ENCODE measurements around the gene CIRBP. TPM values are rescaled to one million over a fixed set of nuclear protein-coding genes. Genes with fewer than 3 reads are reported as not detected.
A peak's percentile ranks its signal among the peaks of the same experiment; 100 is the strongest.

CIRBP gene
- total and polyA plus RNA-seq, 4 donors: 41.1 to 135 (median 96.9) TPM

DNA sequence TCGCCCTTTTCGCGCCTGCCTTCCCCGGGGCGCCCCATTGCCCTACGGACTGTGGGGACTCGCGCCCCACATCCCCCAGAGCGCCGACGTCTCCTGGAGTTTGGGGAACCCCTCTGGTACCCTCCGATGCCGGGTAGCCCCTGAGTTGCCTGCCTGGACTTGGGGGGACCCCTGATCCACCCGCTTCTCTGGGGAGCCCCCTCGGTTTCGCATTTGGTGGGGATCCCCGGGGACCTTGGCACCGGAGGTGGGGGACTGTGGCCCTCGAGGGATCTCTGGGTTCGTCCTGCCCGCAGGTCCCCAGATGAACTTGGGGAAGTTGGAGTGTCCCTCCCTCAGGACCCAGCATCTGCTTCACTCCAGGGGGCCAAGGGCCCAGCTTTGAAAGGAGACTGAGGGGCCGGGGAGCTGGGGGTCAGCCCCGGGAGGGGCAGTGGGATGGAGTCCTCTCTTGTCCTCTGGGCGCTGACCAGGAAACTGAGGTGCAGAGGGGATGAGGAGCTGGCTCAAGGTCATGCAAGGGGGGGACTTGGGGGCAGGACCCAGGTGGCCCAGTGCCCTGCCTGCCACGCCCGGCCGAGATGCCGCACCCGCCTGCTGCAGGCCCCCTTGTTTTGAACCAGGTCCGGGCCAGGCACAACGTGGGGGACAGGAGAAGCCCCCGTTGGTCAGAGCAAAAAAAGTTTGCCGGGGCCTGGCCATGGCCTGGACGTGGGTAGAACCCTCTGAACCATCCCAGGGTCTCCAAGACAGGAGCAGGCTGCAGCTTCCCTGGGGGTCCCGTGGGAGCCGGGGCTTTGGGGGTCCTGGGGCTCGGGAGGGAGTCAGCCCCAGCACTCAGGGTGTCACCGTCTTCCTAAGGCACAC lies 17.6 kb downstream of the CIRBP start:
- Histone ChIP-seq H3K4me1 (ENCODE audit: control insufficient read depth in 4 of 4, insufficient read depth in 4 of 4, low read length in 3 of 4) (peaks cover 20 to 64% (median 42%) of the 10 kb centered on the region in 4 donors), H3K9ac (ENCODE audit: low read depth in 1 of 2, low read length in 2 of 2) (no peak overlapping the region), H3K27me3 (ENCODE audit: control insufficient read depth in 4 of 4, insufficient read depth in 4 of 4, low read length in 3 of 4) (no peaks in the 10 kb centered on the region), H3K27ac (ENCODE audit: low read depth in 1 of 2, low read length in 2 of 2) (no peak overlapping the region), H3K9me3 (ENCODE audit: control insufficient read depth in 4 of 4, low read length in 3 of 4) (no peaks in the 10 kb centered on the region), H3K36me3 (ENCODE audit: control insufficient read depth in 4 of 4, insufficient read depth in 3 of 4, low read depth in 1 of 4, low read length in 3 of 4) (no peaks in the 10 kb centered on the region), H3K4me3 (ENCODE audit: low read depth in 1 of 3, low read length in 3 of 3) (peak overlapping the region in 2 of 3 donors; percentile 2 to 73)
- 55% methylated on average over 38 of the region's 38 CpGs for WGBS
- TF ChIP-seq, protein P1, sequence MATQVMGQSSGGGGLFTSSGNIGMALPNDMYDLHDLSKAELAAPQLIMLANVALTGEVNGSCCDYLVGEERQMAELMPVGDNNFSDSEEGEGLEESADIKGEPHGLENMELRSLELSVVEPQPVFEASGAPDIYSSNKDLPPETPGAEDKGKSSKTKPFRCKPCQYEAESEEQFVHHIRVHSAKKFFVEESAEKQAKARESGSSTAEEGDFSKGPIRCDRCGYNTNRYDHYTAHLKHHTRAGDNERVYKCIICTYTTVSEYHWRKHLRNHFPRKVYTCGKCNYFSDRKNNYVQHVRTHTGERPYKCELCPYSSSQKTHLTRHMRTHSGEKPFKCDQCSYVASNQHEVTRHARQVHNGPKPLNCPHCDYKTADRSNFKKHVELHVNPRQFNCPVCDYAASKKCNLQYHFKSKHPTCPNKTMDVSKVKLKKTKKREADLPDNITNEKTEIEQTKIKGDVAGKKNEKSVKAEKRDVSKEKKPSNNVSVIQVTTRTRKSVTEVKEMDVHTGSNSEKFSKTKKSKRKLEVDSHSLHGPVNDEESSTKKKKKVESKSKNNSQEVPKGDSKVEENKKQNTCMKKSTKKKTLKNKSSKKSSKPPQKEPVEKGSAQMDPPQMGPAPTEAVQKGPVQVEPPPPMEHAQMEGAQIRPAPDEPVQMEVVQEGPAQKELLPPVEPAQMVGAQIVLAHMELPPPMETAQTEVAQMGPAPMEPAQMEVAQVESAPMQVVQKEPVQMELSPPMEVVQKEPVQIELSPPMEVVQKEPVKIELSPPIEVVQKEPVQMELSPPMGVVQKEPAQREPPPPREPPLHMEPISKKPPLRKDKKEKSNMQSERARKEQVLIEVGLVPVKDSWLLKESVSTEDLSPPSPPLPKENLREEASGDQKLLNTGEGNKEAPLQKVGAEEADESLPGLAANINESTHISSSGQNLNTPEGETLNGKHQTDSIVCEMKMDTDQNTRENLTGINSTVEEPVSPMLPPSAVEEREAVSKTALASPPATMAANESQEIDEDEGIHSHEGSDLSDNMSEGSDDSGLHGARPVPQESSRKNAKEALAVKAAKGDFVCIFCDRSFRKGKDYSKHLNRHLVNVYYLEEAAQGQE (IDR thresholded peaks at IDR 0.05): no peak
- TF ChIP-seq NR2F2 (IDR thresholded peaks at IDR 0.05) (no peak), EGR1 (IDR thresholded peaks at IDR 0.05; ENCODE audit: low read depth in 2 of 2) (no peak), TAF1 (conservative IDR thresholded peaks at IDR 0.05) (no peak), RAD21 (IDR thresholded peaks at IDR 0.05) (no peak), HNF4A (conservative IDR thresholded peaks at IDR 0.05) (no peak), SP1 (IDR thresholded peaks at IDR 0.05) (no peak), FOXA1 (IDR thresholded peaks at IDR 0.05) (no peak), JUND (IDR thresholded peaks at IDR 0.05) (no peak), HNF4G (IDR thresholded peaks at IDR 0.05) (no peak), FOXA2 (IDR thresholded peaks at IDR 0.05) (no peak), RXRA (IDR thresholded peaks at IDR 0.05) (no peak), GABPA (IDR thresholded peaks at IDR 0.05 in 1 of 2, conservative IDR thresholded peaks at IDR 0.05 in 1 of 2) (no peak)
- TF ChIP-seq, protein P2, sequence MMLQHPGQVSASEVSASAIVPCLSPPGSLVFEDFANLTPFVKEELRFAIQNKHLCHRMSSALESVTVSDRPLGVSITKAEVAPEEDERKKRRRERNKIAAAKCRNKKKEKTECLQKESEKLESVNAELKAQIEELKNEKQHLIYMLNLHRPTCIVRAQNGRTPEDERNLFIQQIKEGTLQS (IDR thresholded peaks at IDR 0.05): no peak
- TF ChIP-seq, protein P3, sequence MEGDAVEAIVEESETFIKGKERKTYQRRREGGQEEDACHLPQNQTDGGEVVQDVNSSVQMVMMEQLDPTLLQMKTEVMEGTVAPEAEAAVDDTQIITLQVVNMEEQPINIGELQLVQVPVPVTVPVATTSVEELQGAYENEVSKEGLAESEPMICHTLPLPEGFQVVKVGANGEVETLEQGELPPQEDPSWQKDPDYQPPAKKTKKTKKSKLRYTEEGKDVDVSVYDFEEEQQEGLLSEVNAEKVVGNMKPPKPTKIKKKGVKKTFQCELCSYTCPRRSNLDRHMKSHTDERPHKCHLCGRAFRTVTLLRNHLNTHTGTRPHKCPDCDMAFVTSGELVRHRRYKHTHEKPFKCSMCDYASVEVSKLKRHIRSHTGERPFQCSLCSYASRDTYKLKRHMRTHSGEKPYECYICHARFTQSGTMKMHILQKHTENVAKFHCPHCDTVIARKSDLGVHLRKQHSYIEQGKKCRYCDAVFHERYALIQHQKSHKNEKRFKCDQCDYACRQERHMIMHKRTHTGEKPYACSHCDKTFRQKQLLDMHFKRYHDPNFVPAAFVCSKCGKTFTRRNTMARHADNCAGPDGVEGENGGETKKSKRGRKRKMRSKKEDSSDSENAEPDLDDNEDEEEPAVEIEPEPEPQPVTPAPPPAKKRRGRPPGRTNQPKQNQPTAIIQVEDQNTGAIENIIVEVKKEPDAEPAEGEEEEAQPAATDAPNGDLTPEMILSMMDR (IDR thresholded peaks at IDR 0.05; ENCODE audit: low read depth, low read length, missing input control): no peak
- TF ChIP-seq, protein P4, sequence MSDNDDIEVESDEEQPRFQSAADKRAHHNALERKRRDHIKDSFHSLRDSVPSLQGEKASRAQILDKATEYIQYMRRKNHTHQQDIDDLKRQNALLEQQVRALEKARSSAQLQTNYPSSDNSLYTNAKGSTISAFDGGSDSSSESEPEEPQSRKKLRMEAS (IDR thresholded peaks at IDR 0.05): no peak
- DNase-seq (ENCODE audit: low spot score): no peak

Measured in liver (tissue), 9 donors.